ENCODE results near the gene ACOX3. TPM values are rescaled to one million over a fixed set of nuclear protein-coding genes. Genes with fewer than 3 reads are reported as not detected.
A peak's percentile ranks its signal among the peaks of the same experiment; 100 is the strongest.
"Not testable (repeated sequence)": the region's sequence is repeated elsewhere in the genome, so short reads cannot be mapped to it uniquely, and the experiment has no call there.

ACOX3 gene
- total RNA-seq (2021) (21.0 and 26.1 TPM in 2 replicates), Bru-seq, nascent RNA (percentile 56 among the genes with signal in this experiment), BruChase-seq, experiment 1, labeled RNA remaining after a 2-hour chase (percentile 64 among the genes with signal in this experiment), BruChase-seq, experiment 2, labeled RNA remaining after a 6-hour chase (percentile 50 among the genes with signal in this experiment)
- long read RNA-seq, transcript ACOX3-203 (18 exons, 2,253 nt), result major isoform, 33 of 55 reads
- long read RNA-seq, partial matches to known transcripts, result 5 of 55 reads
- long read RNA-seq, other reads (novel, unspliced or antisense), result 13 of 55 reads

- POLR2A ChIA-PET (ENCODE audit: unreplicated experiment), result no interaction called here
Measured at GRCh38 chr4:8440492-8441311, at the start of gene ACOX3, which contains the start of gene TRMT44. TSS of gene ACOX3 (minus strand) at chr4:8440723. CDS start at chr4:8416521, 24,202 bp downstream. TSS of gene TRMT44 (plus strand) at chr4:8440777. CDS start at chr4:8440823, 46 bp downstream.

GRCh38 chr4:8488791-8489369 is 48.4 kb upstream of the ACOX3 start:
- Histone ChIP-seq H3K4me1 (replicated peaks; ENCODE audit: insufficient read depth) (no peaks in the 10 kb centered on the region), H3K27me3 (ENCODE audit: insufficient read depth, low read depth) (no peaks in the 10 kb centered on the region), H3K27ac (no peak overlapping the region), H3F3A (ENCODE audit: insufficient read depth, low read depth) (no peaks in the 10 kb centered on the region), H3K36me3 (ENCODE audit: low read depth) (no peaks in the 10 kb centered on the region), H3K9me3 (ENCODE audit: insufficient read depth, low read depth) (no peaks in the 10 kb centered on the region), H3K9me2 (ENCODE audit: insufficient read depth) (no peaks in the 10 kb centered on the region), H4K20me1 (ENCODE audit: insufficient read depth) (no peaks in the 10 kb centered on the region), H3K4me3 (no peak overlapping the region), H2AFZ (no peak overlapping the region), H3K79me2 (ENCODE audit: low read depth) (no peaks in the 10 kb centered on the region), H3K4me2 (no peak overlapping the region)
- no TSS peak for BruUV-seq (replicated peaks)
- intact Hi-C loops (cut with micrococcal nuclease; ENCODE audit: unreplicated experiment), result no loop called here
- ChIA-PET CTCF (no interaction called here), POLR2A (ENCODE audit: unreplicated experiment) (no interaction called here)
- no peak for DNase-seq
- TF ChIP-seq, protein P1, sequence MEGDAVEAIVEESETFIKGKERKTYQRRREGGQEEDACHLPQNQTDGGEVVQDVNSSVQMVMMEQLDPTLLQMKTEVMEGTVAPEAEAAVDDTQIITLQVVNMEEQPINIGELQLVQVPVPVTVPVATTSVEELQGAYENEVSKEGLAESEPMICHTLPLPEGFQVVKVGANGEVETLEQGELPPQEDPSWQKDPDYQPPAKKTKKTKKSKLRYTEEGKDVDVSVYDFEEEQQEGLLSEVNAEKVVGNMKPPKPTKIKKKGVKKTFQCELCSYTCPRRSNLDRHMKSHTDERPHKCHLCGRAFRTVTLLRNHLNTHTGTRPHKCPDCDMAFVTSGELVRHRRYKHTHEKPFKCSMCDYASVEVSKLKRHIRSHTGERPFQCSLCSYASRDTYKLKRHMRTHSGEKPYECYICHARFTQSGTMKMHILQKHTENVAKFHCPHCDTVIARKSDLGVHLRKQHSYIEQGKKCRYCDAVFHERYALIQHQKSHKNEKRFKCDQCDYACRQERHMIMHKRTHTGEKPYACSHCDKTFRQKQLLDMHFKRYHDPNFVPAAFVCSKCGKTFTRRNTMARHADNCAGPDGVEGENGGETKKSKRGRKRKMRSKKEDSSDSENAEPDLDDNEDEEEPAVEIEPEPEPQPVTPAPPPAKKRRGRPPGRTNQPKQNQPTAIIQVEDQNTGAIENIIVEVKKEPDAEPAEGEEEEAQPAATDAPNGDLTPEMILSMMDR (conservative IDR thresholded peaks at IDR 0.05), result no peak
- no peak for TF ChIP-seq EZH2 (IDR thresholded peaks at IDR 0.05; ENCODE audit: low read depth)

More at GRCh38 chr4:8440492-8441311, at the start of gene ACOX3, which contains the start of gene TRMT44:
- BruUV-seq (replicated peaks), result no TSS peak
- Histone ChIP-seq H3K27ac (peak within 1 kb of the TSS; percentile 93), H3K9me3 (ENCODE audit: insufficient read depth, low read depth) (no peaks in the 10 kb centered on the region), H3F3A (ENCODE audit: insufficient read depth, low read depth) (peaks cover 10% of the 10 kb centered on the region), H3K4me3 (peak within 1 kb of the TSS; percentile 82), H2AFZ (peak within 1 kb of the TSS; percentile 91), H3K4me2 (peak within 1 kb of the TSS; percentile 95), H3K79me2 (ENCODE audit: low read depth) (peaks cover 55% of the 10 kb centered on the region), H4K20me1 (ENCODE audit: insufficient read depth) (no peaks in the 10 kb centered on the region; the same call in 1 of the 2 replicates), H3K9me2 (ENCODE audit: insufficient read depth) (no peaks in the 10 kb centered on the region), H3K27me3 (ENCODE audit: insufficient read depth, low read depth) (no peaks in the 10 kb centered on the region), H3K4me1 (replicated peaks; ENCODE audit: insufficient read depth) (peaks cover 12% of the 10 kb centered on the region), H3K36me3 (ENCODE audit: low read depth) (0 out of 2 replicates have a peak, but pooled peaks cover 3% of the 10 kb centered on the region)
- CTCF ChIA-PET, result no interaction called here
- intact Hi-C loops (cut with micrococcal nuclease; ENCODE audit: unreplicated experiment), result loop anchor here (2.0 kb wide), 1 partner anchor 18 kb away; no protein-coding TSS in a partner anchor
- DNase-seq, result peak; percentile 76 to 95
- TF ChIP-seq, protein P1 (conservative IDR thresholded peaks at IDR 0.05), result no peak
- no peak for TF ChIP-seq EZH2 (IDR thresholded peaks at IDR 0.05; ENCODE audit: low read depth)

DNA sequence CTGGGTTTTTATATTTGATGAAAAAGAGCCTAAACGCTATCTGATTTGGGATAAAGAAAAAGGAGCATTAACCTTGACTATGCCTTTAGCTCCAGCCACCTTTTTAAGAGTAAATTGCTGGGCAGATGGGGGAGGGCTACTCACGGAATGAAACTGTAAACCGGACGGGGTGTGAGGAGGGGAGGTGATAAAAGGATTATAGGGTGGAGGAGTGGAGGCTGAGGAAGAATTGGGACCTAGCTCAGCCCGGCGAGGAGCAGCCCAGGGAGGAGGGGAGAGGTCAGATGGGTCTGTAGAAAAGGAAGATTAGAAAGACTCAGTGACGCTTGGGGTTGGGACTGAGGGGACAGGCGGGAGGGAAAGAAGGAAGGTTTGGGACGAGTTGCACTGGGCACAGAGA is 46.1 kb upstream of the ACOX3 start:
- H3K27ac ChIP-seq; H2AFZ ChIP-seq; H3K36me3 ChIP-seq (ENCODE audit: low read depth); H3K79me2 ChIP-seq (ENCODE audit: low read depth); H3K9me3 ChIP-seq (ENCODE audit: insufficient read depth, low read depth); H3K4me2 ChIP-seq; H3K4me3 ChIP-seq; H3K4me1 ChIP-seq (replicated peaks; ENCODE audit: insufficient read depth); POLR2A ChIA-PET (ENCODE audit: unreplicated experiment); H3K27me3 ChIP-seq (ENCODE audit: insufficient read depth, low read depth); H3F3A ChIP-seq (ENCODE audit: insufficient read depth, low read depth); CTCF ChIA-PET; H3K9me2 ChIP-seq (ENCODE audit: insufficient read depth); H4K20me1 ChIP-seq (ENCODE audit: insufficient read depth); DNase-seq; intact Hi-C loops (cut with micrococcal nuclease; ENCODE audit: unreplicated experiment); BruUV-seq (replicated peaks): not testable (repeated sequence)
